ENCODE data around the gene ARHGEF28.

ARHGEF28 gene

GRCh38 chr5:73863876-73864275 is 237.9 kb downstream of the ARHGEF28 start:
- Histone ChIP-seq H3K27me3 (ENCODE audit: insufficient read depth, poor library complexity, severe bottlenecking) (no peaks in the 10 kb centered on the region), H3K4me3 (replicated peaks; ENCODE audit: insufficient read depth, low read length) (no peak overlapping the region), H3K27ac (replicated peaks) (no peak overlapping the region)
- no peak for TF ChIP-seq GABPA (IDR thresholded peaks at IDR 0.05; ENCODE audit: low read depth)
- TF ChIP-seq CTCF (IDR thresholded peaks at IDR 0.05; ENCODE audit: insufficient read depth, low read length) = no peak
- TF ChIP-seq REST (IDR thresholded peaks at IDR 0.05; ENCODE audit: insufficient replicate concordance, low read depth) = no peak
- TF ChIP-seq POLR2AphosphoS5 (IDR thresholded peaks at IDR 0.05; ENCODE audit: low read depth) = no peak
- TF ChIP-seq SPI1 (IDR thresholded peaks at IDR 0.05; ENCODE audit: borderline replicate concordance, low read depth) = no peak
- no peak for DNase-seq (ENCODE audit: low read depth in 1 of 2, low spot score in 1 of 2)

- TF ChIP-seq REST (IDR thresholded peaks at IDR 0.05; ENCODE audit: insufficient replicate concordance, low read depth) (no peak), SPI1 (IDR thresholded peaks at IDR 0.05; ENCODE audit: borderline replicate concordance, low read depth) (no peak), POLR2AphosphoS5 (IDR thresholded peaks at IDR 0.05; ENCODE audit: low read depth) (no peak), CTCF (IDR thresholded peaks at IDR 0.05; ENCODE audit: insufficient read depth, low read length) (no peak), GABPA (IDR thresholded peaks at IDR 0.05; ENCODE audit: low read depth) (no peak)
Observed at GRCh38 chr5:73865315-73865714, 239.3 kb downstream of the ARHGEF28 start.

GRCh38 chr5:73867345-73868335 is 241.6 kb downstream of the ARHGEF28 start:
- DNase-seq (ENCODE audit: low read depth in 1 of 2, low spot score in 1 of 2) = no peak
- TF ChIP-seq SPI1 (IDR thresholded peaks at IDR 0.05; ENCODE audit: borderline replicate concordance, low read depth) = no peak
- TF ChIP-seq CTCF (IDR thresholded peaks at IDR 0.05; ENCODE audit: insufficient read depth, low read length) = no peak
- TF ChIP-seq GABPA (IDR thresholded peaks at IDR 0.05; ENCODE audit: low read depth) = no peak
- no peak for TF ChIP-seq REST (IDR thresholded peaks at IDR 0.05; ENCODE audit: insufficient replicate concordance, low read depth)
- TF ChIP-seq POLR2AphosphoS5 (IDR thresholded peaks at IDR 0.05; ENCODE audit: low read depth) = no peak

More at GRCh38 chr5:73865315-73865714, 239.3 kb downstream of the ARHGEF28 start:
- no peak for DNase-seq (ENCODE audit: low read depth in 1 of 2, low spot score in 1 of 2)
- no peaks in the 10 kb centered on the region for H3K27me3 ChIP-seq (ENCODE audit: insufficient read depth, poor library complexity, severe bottlenecking)
- H3K4me3 ChIP-seq (replicated peaks; ENCODE audit: insufficient read depth, low read length) = no peak overlapping the region
- no peak overlapping the region for H3K27ac ChIP-seq (replicated peaks)

More at GRCh38 chr5:73867345-73868335, 241.6 kb downstream of the ARHGEF28 start:
- Histone ChIP-seq H3K27ac (replicated peaks) (no peak overlapping the region), H3K4me3 (replicated peaks; ENCODE audit: insufficient read depth, low read length) (no peak overlapping the region), H3K27me3 (ENCODE audit: insufficient read depth, poor library complexity, severe bottlenecking) (no peaks in the 10 kb centered on the region)

All from HL-60 (cell line).